GM23338 (cell line): ENCODE data around the gene STK24. TPM values are rescaled to one million over a fixed set of nuclear protein-coding genes. Genes with fewer than 3 reads are reported as not detected.

Experiments
- ATAC-seq: fragments of 200-7000 bp; cut with Tn5 transposase; 3 replicates; pipeline ENCODE4 v1.9.1; 2020
- DNase-seq: peaks from one replicate; pipeline ENCODE4 v3.0.0-alpha.2; 2015; ENCODE audit warnings: low spot score
- H2AFZ ChIP-seq: fragments of 200-600 bp; sonication (generic); 2 replicates; pipeline ENCODE4 v1.8.0; 2016; ENCODE audit warnings: antibody characterized with exemption, mild to moderate bottlenecking, moderate library complexity
- H3F3A ChIP-seq: fragments of 200-600 bp; sonication (generic); replicated peaks from 2 replicates; pipeline ENCODE4 v1.8.0; 2017; ENCODE audit warnings: antibody characterized with exemption, mixed run types, low read depth
- H3K27ac ChIP-seq: fragments of 200-600 bp; sonication (generic); 2 replicates; pipeline ENCODE4 v1.6.1; 2016; ENCODE audit warnings: low read depth
- H3K27me3 ChIP-seq: fragments of 200-600 bp; sonication (generic); 2 replicates; pipeline ENCODE4 v1.8.0; 2016; ENCODE audit warnings: mild to moderate bottlenecking, mixed run types, moderate library complexity; ENCODE audit not compliant: insufficient read depth
- H3K36me3 ChIP-seq: fragments of 200-600 bp; sonication (generic); 2 replicates; pipeline ENCODE4 v1.8.0; 2016; ENCODE audit warnings: mild to moderate bottlenecking; ENCODE audit not compliant: insufficient read depth
- H3K4me1 ChIP-seq: fragments of 200-600 bp; sonication (generic); 2 replicates; pipeline ENCODE4 v1.8.0; 2016; ENCODE audit warnings: mild to moderate bottlenecking, moderate library complexity; ENCODE audit not compliant: insufficient read depth
- H3K4me2 ChIP-seq: fragments of 200-600 bp; sonication (generic); 2 replicates; pipeline ENCODE4 v1.7.1; 2017; ENCODE audit warnings: mixed run types
- H3K4me3 ChIP-seq: fragments of 200-600 bp; sonication (generic); 2 replicates; pipeline ENCODE4 v1.6.1; 2016; ENCODE audit warnings: mixed run types
- H3K79me2 ChIP-seq: fragments of 200-600 bp; sonication (generic); replicated peaks from 2 replicates; pipeline ENCODE4 v1.8.0; 2017; ENCODE audit warnings: mild to moderate bottlenecking; ENCODE audit not compliant: insufficient read depth
- H3K9me2 ChIP-seq: fragments of 200-600 bp; sonication (generic); 2 replicates; pipeline ENCODE4 v1.8.0; 2017; ENCODE audit not compliant: insufficient read depth
- H4K20me1 ChIP-seq: fragments of 200-600 bp; sonication (generic); replicated peaks from 2 replicates; pipeline ENCODE4 v1.8.0; 2017; ENCODE audit warnings: mild to moderate bottlenecking; ENCODE audit not compliant: insufficient read depth
- H3K27ac Mint-ChIP-seq: 2 replicates; pipeline ENCODE4 v1.8.0; 2020; ENCODE audit warnings: inconsistent platforms, mild to moderate bottlenecking, moderate library complexity, mixed read lengths
- H3K27me3 Mint-ChIP-seq: 3 replicates; pipeline ENCODE4 v1.8.0; 2022; ENCODE audit warnings: low read depth, mild to moderate bottlenecking, moderate library complexity, mixed read lengths, inconsistent platforms; ENCODE audit not compliant: insufficient read depth, poor library complexity
- H3K36me3 Mint-ChIP-seq: 3 replicates; pipeline ENCODE4 v1.8.0; 2021; ENCODE audit warnings: low read depth, mild to moderate bottlenecking, inconsistent platforms, moderate library complexity, mixed read lengths
- H3K4me1 Mint-ChIP-seq: 3 replicates; pipeline ENCODE4 v1.8.0; 2020; ENCODE audit warnings: mild to moderate bottlenecking, inconsistent platforms, mixed read lengths
- H3K4me3 Mint-ChIP-seq: 3 replicates; pipeline ENCODE4 v1.8.0; 2021; ENCODE audit warnings: moderate library complexity, mild to moderate bottlenecking, inconsistent platforms, mixed read lengths
- H3K9me3 Mint-ChIP-seq: 3 replicates; pipeline ENCODE4 v1.8.0; 2020; ENCODE audit warnings: moderate library complexity, mild to moderate bottlenecking, inconsistent platforms, mixed read lengths
- CREB1 ChIP-seq: fragments of 250-450 bp; sonication (Bioruptor Pico); IDR thresholded peaks from 2 replicates; pipeline ENCODE4 v1.5.0; 2020; ENCODE audit warnings: low read depth, mild to moderate bottlenecking, moderate library complexity
- ETS1 ChIP-seq: IDR thresholded peaks from 2 replicates; pipeline ENCODE4 v1.6.1; 2016; ENCODE audit warnings: antibody characterized with exemption
- EZH2 ChIP-seq: fragments of 200-600 bp; sonication (generic); IDR thresholded peaks from one replicate; pipeline ENCODE4 v1.8.0; 2017; ENCODE audit warnings: antibody characterized with exemption, mild to moderate bottlenecking, low read depth; ENCODE audit not compliant: unreplicated experiment
- EZH2phosphoT487 ChIP-seq: fragments of 200-600 bp; sonication (generic); IDR thresholded peaks from one replicate; pipeline ENCODE4 v1.8.1; 2018; ENCODE audit warnings: antibody characterized with exemption; ENCODE audit not compliant: unreplicated experiment
- POLR2AphosphoS5 ChIP-seq: IDR thresholded peaks from 2 replicates; pipeline ENCODE4 v1.6.1; 2016; ENCODE audit warnings: antibody characterized with exemption, low read depth
- REST ChIP-seq: IDR thresholded peaks from one replicate; pipeline ENCODE4 v1.6.1; 2018; ENCODE audit warnings: antibody characterized with exemption; ENCODE audit not compliant: unreplicated experiment
- STAT1 ChIP-seq: IDR thresholded peaks from one replicate; pipeline ENCODE4 v1.6.1; 2016; ENCODE audit warnings: antibody characterized with exemption; ENCODE audit not compliant: unreplicated experiment
- ZNF114 ChIP-seq: fragments of 250-450 bp; sonication (Bioruptor Pico); IDR thresholded peaks from 2 replicates; pipeline ENCODE4 v1.5.0; 2020; ENCODE audit warnings: mild to moderate bottlenecking, moderate library complexity
- ZNF331 ChIP-seq: fragments of 250-450 bp; sonication (Bioruptor Pico); IDR thresholded peaks from 2 replicates; pipeline ENCODE4 v1.5.0; 2020; ENCODE audit warnings: low read depth, mild to moderate bottlenecking, moderate library complexity
- ZNF462 ChIP-seq: fragments of 250-450 bp; sonication (Bioruptor Pico); IDR thresholded peaks from 2 replicates; pipeline ENCODE4 v1.5.0; 2020; ENCODE audit warnings: mild to moderate bottlenecking, moderate library complexity
- polyA plus RNA-seq: library from polyadenylated mRNA; unstranded; fragments of >200 nt; fragmentation: Nextera tagmentation; extraction: Ambion mirVana; gene quantifications from 2 replicates; pipeline ENCODE4 v1.2.1, GENCODE V29; 2016
- total RNA-seq: library from RNA; depleted of rRNA; stranded (reverse); fragments of >200 nt; shearing (Covaris generic); gene quantifications from 2 replicates; pipeline ENCODE4 v1.2.3, GENCODE V29; 2014

Gene STK24
- total and polyA plus RNA-seq, 2 experiments from 2014 or later, result 56.5 to 144 TPM

- peaks cover 16% of the 10 kb centered on the region for H3K36me3 Mint-ChIP-seq
- no peak overlapping the region for H3K27ac Mint-ChIP-seq
- no peak for ATAC-seq
Measured at GRCh38 chr13:98435376-98435775, 141.5 kb downstream of the STK24 start.

More at GRCh38 chr13:98435376-98435775, 141.5 kb downstream of the STK24 start:
- no peak for DNase-seq
- Histone ChIP-seq H3K9me2 (no peaks in the 10 kb centered on the region), H3K27me3 (no peaks in the 10 kb centered on the region), H3K4me1 (no peaks in the 10 kb centered on the region), H3K4me2 (no peak overlapping the region), H2AFZ (no peak overlapping the region), H4K20me1 (no peaks in the 10 kb centered on the region; the same call in 1 of the 2 replicates), H3K27ac (no peak overlapping the region), H3K79me2 (no peaks in the 10 kb centered on the region), H3F3A (no peaks in the 10 kb centered on the region), H3K36me3 (no peaks in the 10 kb centered on the region), H3K4me3 (no peak overlapping the region)
- Mint-ChIP-seq H3K27me3 (peaks cover 16% of the 10 kb centered on the region), H3K4me3 (no peak overlapping the region), H3K9me3 (no peaks in the 10 kb centered on the region; the same call in 2 of the 3 replicates), H3K4me1 (peaks cover 7% of the 10 kb centered on the region; the same call in 2 of the 3 replicates)
- TF ChIP-seq ZNF114 (CRISPR knock-in tag), result no peak
- no peak for TF ChIP-seq STAT1
- TF ChIP-seq ZNF331 (CRISPR knock-in tag), result no peak
- TF ChIP-seq EZH2phosphoT487, result no peak
- no peak for TF ChIP-seq EZH2
- TF ChIP-seq CREB1 (CRISPR knock-in tag), result no peak
- no peak for TF ChIP-seq ZNF462
- no peak for TF ChIP-seq ETS1
- no peak for TF ChIP-seq POLR2AphosphoS5
- TF ChIP-seq REST, result no peak
